ENCODE results near the gene SMIM29.

Gene SMIM29

DNA sequence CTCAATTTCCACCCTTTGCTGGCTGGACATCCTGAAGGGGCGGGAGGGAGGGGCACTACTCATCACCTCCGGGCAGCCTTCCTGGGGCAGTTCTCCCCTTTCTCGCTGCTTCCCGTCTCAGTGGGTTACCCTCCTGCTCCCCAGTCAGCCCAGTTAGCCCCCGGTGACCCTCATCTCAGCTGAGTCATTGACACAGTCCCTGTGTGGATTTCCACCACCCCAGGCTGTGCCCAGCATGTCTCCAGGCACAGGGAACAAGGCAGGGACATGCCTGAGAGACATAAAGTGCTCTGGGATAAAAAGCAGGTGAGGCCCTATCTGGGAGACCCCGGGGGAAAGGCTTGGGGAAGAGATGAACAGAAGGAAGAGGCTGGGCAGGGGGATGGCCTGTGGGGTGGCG, 42.1 kb downstream of the SMIM29 start:
- no peaks in the 10 kb centered on the region for H3K9me3 ChIP-seq (ENCODE audit: insufficient read depth, low read depth, low read length)
- H3K23ac ChIP-seq (ENCODE audit: low read length): no peak overlapping the region
- no peak overlapping the region for H2AFZ ChIP-seq (ENCODE audit: insufficient read depth, low read length, poor library complexity)
- no peaks in the 10 kb centered on the region for H3K4me1 ChIP-seq (ENCODE audit: control insufficient read depth in 1 of 2, insufficient read depth in 2 of 2, low read length in 2 of 2)
- no peaks in the 10 kb centered on the region for H3K79me2 ChIP-seq (ENCODE audit: control insufficient read depth, insufficient read depth, low read length, poor library complexity)
- no peaks in the 10 kb centered on the region for H3K79me1 ChIP-seq (ENCODE audit: low read length)
- no peaks in the 10 kb centered on the region for H3K36me3 ChIP-seq (ENCODE audit: control insufficient read depth in 1 of 2, insufficient read depth in 2 of 2, low read length in 2 of 2)
- H2BK120ac ChIP-seq (ENCODE audit: insufficient read depth, low read length, poor library complexity): no peak overlapping the region
- no peak overlapping the region for H3K4ac ChIP-seq (ENCODE audit: low read depth, low read length)
- H3K4me3 ChIP-seq (ENCODE audit: low read depth, low read length): no peak overlapping the region
- no peak overlapping the region for H3K14ac ChIP-seq (ENCODE audit: low read length)
- H2AK5ac ChIP-seq (ENCODE audit: low read length): no peak overlapping the region
- H3K4me2 ChIP-seq (ENCODE audit: low read length): no peak overlapping the region
- no peak overlapping the region for H2BK5ac ChIP-seq (ENCODE audit: low read depth, low read length, poor library complexity)
- no peak overlapping the region for H3K18ac ChIP-seq (ENCODE audit: low read length)
- no peak overlapping the region for H4K12ac ChIP-seq (ENCODE audit: low read depth, low read length)
- H3K9ac ChIP-seq (ENCODE audit: low read length): no peak overlapping the region
- WGBS (ENCODE audit: extremely low coverage, insufficient coverage, insufficient read length): no CpG with 5 or more reads among the region's 7 CpGs
- no peak for DNase-seq
- H4K8ac ChIP-seq (ENCODE audit: low read depth, low read length): no peak overlapping the region
- no peaks in the 10 kb centered on the region for H3K27me3 ChIP-seq (ENCODE audit: insufficient read depth, low read length)
- H4K91ac ChIP-seq (ENCODE audit: low read depth, low read length): no peak overlapping the region
- H3K27ac ChIP-seq (ENCODE audit: low read depth, low read length): no peak overlapping the region
- H2BK12ac ChIP-seq (ENCODE audit: low read length): no peak overlapping the region

- no peak overlapping the region for H3K27ac ChIP-seq (ENCODE audit: low read depth, low read length)
- no peak overlapping the region for H2BK120ac ChIP-seq (ENCODE audit: insufficient read depth, low read length, poor library complexity)
- H4K8ac ChIP-seq (ENCODE audit: low read depth, low read length): no peak overlapping the region
- no peak overlapping the region for H2BK5ac ChIP-seq (ENCODE audit: low read depth, low read length, poor library complexity)
- no peak overlapping the region for H3K23ac ChIP-seq (ENCODE audit: low read length)
- H3K18ac ChIP-seq (ENCODE audit: low read length): no peak overlapping the region
- no peaks in the 10 kb centered on the region for H3K79me1 ChIP-seq (ENCODE audit: low read length)
- no peaks in the 10 kb centered on the region for H3K36me3 ChIP-seq (ENCODE audit: control insufficient read depth in 1 of 2, insufficient read depth in 2 of 2, low read length in 2 of 2)
- H3K4ac ChIP-seq (ENCODE audit: low read depth, low read length): no peak overlapping the region
- no peak overlapping the region for H2BK12ac ChIP-seq (ENCODE audit: low read length)
- H3K79me2 ChIP-seq (ENCODE audit: control insufficient read depth, insufficient read depth, low read length, poor library complexity): no peaks in the 10 kb centered on the region
- no peak overlapping the region for H2AFZ ChIP-seq (ENCODE audit: insufficient read depth, low read length, poor library complexity)
- H3K9ac ChIP-seq (ENCODE audit: low read length): no peak overlapping the region
- H3K14ac ChIP-seq (ENCODE audit: low read length): no peak overlapping the region
- H3K4me1 ChIP-seq (ENCODE audit: control insufficient read depth in 1 of 2, insufficient read depth in 2 of 2, low read length in 2 of 2): no peaks in the 10 kb centered on the region
- no peak overlapping the region for H3K4me3 ChIP-seq (ENCODE audit: low read depth, low read length)
- no peak for DNase-seq
- no peaks in the 10 kb centered on the region for H3K27me3 ChIP-seq (ENCODE audit: insufficient read depth, low read length)
- H2AK5ac ChIP-seq (ENCODE audit: low read length): no peak overlapping the region
- H4K12ac ChIP-seq (ENCODE audit: low read depth, low read length): no peak overlapping the region
- no peaks in the 10 kb centered on the region for H3K9me3 ChIP-seq (ENCODE audit: insufficient read depth, low read depth, low read length)
- no peak overlapping the region for H3K4me2 ChIP-seq (ENCODE audit: low read length)
- no peak overlapping the region for H4K91ac ChIP-seq (ENCODE audit: low read depth, low read length)
- no CpG with 5 or more reads among the region's 2 CpGs for WGBS (ENCODE audit: extremely low coverage, insufficient coverage, insufficient read length)
These were observed 42.9 kb downstream of the SMIM29 start for GRCh38 chr6:34205916-34206315.

DNA sequence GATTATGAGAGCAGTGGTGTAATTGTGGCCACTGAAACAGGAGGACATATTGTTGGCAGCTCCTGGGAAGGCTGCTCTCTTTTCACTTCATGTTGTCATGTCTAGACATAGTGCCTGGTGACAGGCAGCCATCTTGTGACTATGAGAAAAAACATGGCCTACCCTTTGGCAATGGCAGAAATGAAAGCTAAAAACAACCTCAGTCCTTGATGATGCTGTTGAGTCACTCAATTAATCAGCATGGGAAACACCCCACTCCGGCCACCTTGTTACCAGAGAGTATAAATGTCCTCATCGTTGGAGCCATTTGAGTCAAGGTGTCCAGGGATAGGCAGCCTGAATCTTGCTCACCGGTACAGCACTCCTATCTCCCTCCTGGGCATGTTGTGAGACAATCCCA, 43.3 kb downstream of the SMIM29 start:
- Histone ChIP-seq H3K27me3 (ENCODE audit: insufficient read depth, low read length) (no peaks in the 10 kb centered on the region), H3K79me2 (ENCODE audit: control insufficient read depth, insufficient read depth, low read length, poor library complexity) (no peaks in the 10 kb centered on the region), H2AFZ (ENCODE audit: insufficient read depth, low read length, poor library complexity) (no peak overlapping the region), H4K8ac (ENCODE audit: low read depth, low read length) (no peak overlapping the region), H3K14ac (ENCODE audit: low read length) (no peak overlapping the region), H4K12ac (ENCODE audit: low read depth, low read length) (no peak overlapping the region), H2BK12ac (ENCODE audit: low read length) (no peak overlapping the region), H2AK5ac (ENCODE audit: low read length) (no peak overlapping the region), H2BK5ac (ENCODE audit: low read depth, low read length, poor library complexity) (no peak overlapping the region), H3K4me3 (ENCODE audit: low read depth, low read length) (no peak overlapping the region), H2BK120ac (ENCODE audit: insufficient read depth, low read length, poor library complexity) (no peak overlapping the region), H4K91ac (ENCODE audit: low read depth, low read length) (no peak overlapping the region), H3K4ac (ENCODE audit: low read depth, low read length) (no peak overlapping the region), H3K18ac (ENCODE audit: low read length) (no peak overlapping the region), H3K4me1 (ENCODE audit: control insufficient read depth in 1 of 2, insufficient read depth in 2 of 2, low read length in 2 of 2) (no peaks in the 10 kb centered on the region), H3K23ac (ENCODE audit: low read length) (no peak overlapping the region), H3K27ac (ENCODE audit: low read depth, low read length) (no peak overlapping the region), H3K79me1 (ENCODE audit: low read length) (no peaks in the 10 kb centered on the region), H3K9me3 (ENCODE audit: insufficient read depth, low read depth, low read length) (no peaks in the 10 kb centered on the region), H3K36me3 (ENCODE audit: control insufficient read depth in 1 of 2, insufficient read depth in 2 of 2, low read length in 2 of 2) (no peaks in the 10 kb centered on the region), H3K9ac (ENCODE audit: low read length) (no peak overlapping the region), H3K4me2 (ENCODE audit: low read length) (no peak overlapping the region)
- WGBS (ENCODE audit: extremely low coverage, insufficient coverage, insufficient read length): no CpG with 5 or more reads among the region's 3 CpGs
- DNase-seq: no peak

DNA sequence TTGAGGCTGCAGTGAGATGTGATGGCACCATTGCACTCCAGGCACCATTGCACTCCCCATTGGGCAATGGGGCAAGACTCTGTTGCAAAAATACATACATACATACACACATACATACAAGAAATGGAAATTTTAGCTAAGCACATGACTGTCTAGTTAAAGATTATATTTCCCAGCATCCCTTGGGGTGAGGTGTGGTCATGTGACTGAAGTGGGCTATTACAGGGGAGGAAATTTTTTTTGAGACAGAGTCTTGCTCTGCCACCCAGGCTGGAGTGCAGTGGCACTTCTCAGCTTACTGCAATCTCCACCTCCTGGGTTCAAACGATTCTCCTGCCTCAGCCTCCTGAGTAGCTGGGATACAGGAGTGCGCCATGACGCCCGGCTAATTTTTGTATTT, 44.1 kb downstream of the SMIM29 start:
- no peaks in the 10 kb centered on the region for H3K79me2 ChIP-seq (ENCODE audit: control insufficient read depth, insufficient read depth, low read length, poor library complexity)
- no peak overlapping the region for H2BK5ac ChIP-seq (ENCODE audit: low read depth, low read length, poor library complexity)
- H3K23ac ChIP-seq (ENCODE audit: low read length): no peak overlapping the region
- no peaks in the 10 kb centered on the region for H3K9me3 ChIP-seq (ENCODE audit: insufficient read depth, low read depth, low read length)
- no peak overlapping the region for H2BK12ac ChIP-seq (ENCODE audit: low read length)
- H3K27me3 ChIP-seq (ENCODE audit: insufficient read depth, low read length): no peaks in the 10 kb centered on the region
- no peak overlapping the region for H4K12ac ChIP-seq (ENCODE audit: low read depth, low read length)
- H3K4ac ChIP-seq (ENCODE audit: low read depth, low read length): no peak overlapping the region
- no peak overlapping the region for H3K4me3 ChIP-seq (ENCODE audit: low read depth, low read length)
- no peak overlapping the region for H4K91ac ChIP-seq (ENCODE audit: low read depth, low read length)
- no peak overlapping the region for H2AFZ ChIP-seq (ENCODE audit: insufficient read depth, low read length, poor library complexity)
- no peak overlapping the region for H3K14ac ChIP-seq (ENCODE audit: low read length)
- no peak overlapping the region for H2AK5ac ChIP-seq (ENCODE audit: low read length)
- H4K8ac ChIP-seq (ENCODE audit: low read depth, low read length): no peak overlapping the region
- no peaks in the 10 kb centered on the region for H3K4me1 ChIP-seq (ENCODE audit: control insufficient read depth in 1 of 2, insufficient read depth in 2 of 2, low read length in 2 of 2)
- no peak overlapping the region for H3K27ac ChIP-seq (ENCODE audit: low read depth, low read length)
- H2BK120ac ChIP-seq (ENCODE audit: insufficient read depth, low read length, poor library complexity): no peak overlapping the region
- no peak overlapping the region for H3K4me2 ChIP-seq (ENCODE audit: low read length)
- DNase-seq: no peak
- no CpG with 5 or more reads among the region's 4 CpGs for WGBS (ENCODE audit: extremely low coverage, insufficient coverage, insufficient read length)
- H3K79me1 ChIP-seq (ENCODE audit: low read length): no peaks in the 10 kb centered on the region
- no peak overlapping the region for H3K18ac ChIP-seq (ENCODE audit: low read length)
- H3K36me3 ChIP-seq (ENCODE audit: control insufficient read depth in 1 of 2, insufficient read depth in 2 of 2, low read length in 2 of 2): no peaks in the 10 kb centered on the region
- no peak overlapping the region for H3K9ac ChIP-seq (ENCODE audit: low read length)
